Measurements from ENCODE around the gene KRT83. TPM values are rescaled to one million over a fixed set of nuclear protein-coding genes. Genes with fewer than 3 reads are reported as not detected.

Gene KRT83
- total RNA-seq, 1 donor from 2014 or later = not detected

DNA sequence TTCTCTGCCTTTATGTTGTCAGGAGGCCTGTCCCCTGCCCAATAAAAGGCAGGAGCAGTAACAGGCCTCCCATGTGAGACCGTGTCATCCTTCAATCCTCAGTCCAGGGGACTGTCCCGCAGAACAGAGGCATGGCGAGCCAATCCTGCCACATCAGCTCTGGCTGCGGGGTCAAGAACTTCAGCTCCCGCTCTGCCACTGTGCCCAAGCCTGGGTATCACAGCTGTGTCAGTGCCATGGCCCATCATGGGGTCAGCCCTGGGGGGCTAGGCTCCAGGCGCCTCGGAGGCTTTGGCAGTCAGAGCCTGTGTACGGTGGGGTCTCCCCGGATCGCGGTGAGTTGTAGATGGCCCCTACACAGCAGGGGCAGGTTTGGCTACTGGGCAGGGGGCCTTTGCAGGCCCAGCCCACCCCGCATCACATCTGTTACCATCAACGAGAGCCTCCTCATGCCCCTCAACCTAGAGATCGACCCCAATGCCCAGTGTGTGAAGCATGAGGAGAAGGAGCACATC is 19.9 kb upstream of the KRT83 start:
- no peak overlapping the region for H3K4me3 ChIP-seq
- no peak for DNase-seq (ENCODE audit: low spot score)
- H3K9me3 Mint-ChIP-seq = peaks cover 8% of the 10 kb centered on the region
- H3K9me3 ChIP-seq (ENCODE audit: low read depth) = no peaks in the 10 kb centered on the region
- no peaks in the 10 kb centered on the region for H3K4me1 Mint-ChIP-seq
- no peaks in the 10 kb centered on the region for H3K79me2 ChIP-seq (ENCODE audit: low read depth)
- H3K27ac ChIP-seq = no peak overlapping the region
- H3K27ac Mint-ChIP-seq = no peak overlapping the region
- no peaks in the 10 kb centered on the region for H3K27me3 ChIP-seq
- H3K27me3 Mint-ChIP-seq (ENCODE audit: insufficient read depth, low read depth) = peaks cover 10% of the 10 kb centered on the region
- no peak overlapping the region for H3K9ac ChIP-seq
- no peaks in the 10 kb centered on the region for H3K36me3 ChIP-seq
- H3K4me2 ChIP-seq = no peak overlapping the region
- no peak overlapping the region for H3K4me3 Mint-ChIP-seq
- H4K20me1 ChIP-seq (ENCODE audit: low read depth) = no peaks in the 10 kb centered on the region
- no peaks in the 10 kb centered on the region for H3K36me3 Mint-ChIP-seq
- no peaks in the 10 kb centered on the region for H3K4me1 ChIP-seq
- no peaks in the 10 kb centered on the region for H3F3A ChIP-seq (ENCODE audit: low read depth)
- no peak for TF ChIP-seq EZH2 (IDR thresholded peaks at IDR 0.05)
- TF ChIP-seq, protein P1, sequence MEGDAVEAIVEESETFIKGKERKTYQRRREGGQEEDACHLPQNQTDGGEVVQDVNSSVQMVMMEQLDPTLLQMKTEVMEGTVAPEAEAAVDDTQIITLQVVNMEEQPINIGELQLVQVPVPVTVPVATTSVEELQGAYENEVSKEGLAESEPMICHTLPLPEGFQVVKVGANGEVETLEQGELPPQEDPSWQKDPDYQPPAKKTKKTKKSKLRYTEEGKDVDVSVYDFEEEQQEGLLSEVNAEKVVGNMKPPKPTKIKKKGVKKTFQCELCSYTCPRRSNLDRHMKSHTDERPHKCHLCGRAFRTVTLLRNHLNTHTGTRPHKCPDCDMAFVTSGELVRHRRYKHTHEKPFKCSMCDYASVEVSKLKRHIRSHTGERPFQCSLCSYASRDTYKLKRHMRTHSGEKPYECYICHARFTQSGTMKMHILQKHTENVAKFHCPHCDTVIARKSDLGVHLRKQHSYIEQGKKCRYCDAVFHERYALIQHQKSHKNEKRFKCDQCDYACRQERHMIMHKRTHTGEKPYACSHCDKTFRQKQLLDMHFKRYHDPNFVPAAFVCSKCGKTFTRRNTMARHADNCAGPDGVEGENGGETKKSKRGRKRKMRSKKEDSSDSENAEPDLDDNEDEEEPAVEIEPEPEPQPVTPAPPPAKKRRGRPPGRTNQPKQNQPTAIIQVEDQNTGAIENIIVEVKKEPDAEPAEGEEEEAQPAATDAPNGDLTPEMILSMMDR (IDR thresholded peaks at IDR 0.05) = no peak
- TF ChIP-seq EZH2phosphoT487 (IDR thresholded peaks at IDR 0.05) = no peak
- no peak overlapping the region for H2AFZ ChIP-seq (replicated peaks)

DNA sequence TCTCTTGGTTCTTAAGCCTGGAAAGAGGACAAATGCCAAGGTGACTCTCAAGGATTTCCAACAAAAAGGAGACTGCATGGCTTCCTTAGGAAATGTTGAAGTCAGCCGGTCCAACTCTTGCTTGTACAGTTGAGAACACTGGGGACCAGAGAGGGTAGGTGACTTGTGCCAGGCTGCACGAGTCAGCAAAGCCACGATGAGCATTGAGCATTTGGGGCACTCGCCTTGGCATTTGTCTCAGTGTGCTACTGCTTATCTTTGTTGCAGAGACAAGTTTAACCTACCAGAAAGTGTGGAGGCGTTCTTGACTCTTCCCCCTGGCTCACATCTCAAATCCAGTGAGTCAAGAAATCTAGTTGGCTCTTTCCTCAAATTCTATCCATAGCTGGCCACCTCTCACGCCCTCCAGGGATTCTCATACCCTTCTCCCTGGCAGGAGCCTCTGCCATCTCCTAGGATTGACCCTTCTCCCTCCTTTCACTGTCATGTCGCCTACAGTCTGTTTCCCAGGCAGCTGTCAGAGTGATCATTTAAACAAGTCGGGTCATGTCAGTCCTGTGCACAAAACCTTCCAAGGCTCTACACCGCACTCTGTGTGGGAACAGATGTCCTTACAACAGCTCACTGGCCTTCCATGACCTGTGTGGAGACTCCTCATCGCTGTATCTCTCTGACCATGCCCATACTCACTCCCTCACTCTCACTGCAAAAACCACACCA is 17.2 kb upstream of the KRT83 start:
- no peaks in the 10 kb centered on the region for H3K36me3 ChIP-seq
- Mint-ChIP-seq H3K4me1 (no peaks in the 10 kb centered on the region), H3K27me3 (ENCODE audit: insufficient read depth, low read depth) (peaks cover 13% of the 10 kb centered on the region), H3K9me3 (peaks cover 5% of the 10 kb centered on the region), H3K36me3 (no peaks in the 10 kb centered on the region), H3K4me3 (no peak overlapping the region), H3K27ac (no peak overlapping the region)
- H3K4me3 ChIP-seq = no peak overlapping the region
- H3K79me2 ChIP-seq (ENCODE audit: low read depth) = no peaks in the 10 kb centered on the region
- H3F3A ChIP-seq (ENCODE audit: low read depth) = no peaks in the 10 kb centered on the region
- TF ChIP-seq EZH2 (IDR thresholded peaks at IDR 0.05) (no peak), EZH2phosphoT487 (IDR thresholded peaks at IDR 0.05) (no peak)
- TF ChIP-seq, protein P1 (IDR thresholded peaks at IDR 0.05) = no peak
- no peak overlapping the region for H3K27ac ChIP-seq
- H4K20me1 ChIP-seq (ENCODE audit: low read depth) = no peaks in the 10 kb centered on the region
- no peak overlapping the region for H2AFZ ChIP-seq (replicated peaks)
- no peak overlapping the region for H3K9ac ChIP-seq
- no peaks in the 10 kb centered on the region for H3K27me3 ChIP-seq
- H3K4me1 ChIP-seq = no peaks in the 10 kb centered on the region
- no peak overlapping the region for H3K4me2 ChIP-seq
- no peaks in the 10 kb centered on the region for H3K9me3 ChIP-seq (ENCODE audit: low read depth)
- no peak for DNase-seq (ENCODE audit: low spot score)

DNA sequence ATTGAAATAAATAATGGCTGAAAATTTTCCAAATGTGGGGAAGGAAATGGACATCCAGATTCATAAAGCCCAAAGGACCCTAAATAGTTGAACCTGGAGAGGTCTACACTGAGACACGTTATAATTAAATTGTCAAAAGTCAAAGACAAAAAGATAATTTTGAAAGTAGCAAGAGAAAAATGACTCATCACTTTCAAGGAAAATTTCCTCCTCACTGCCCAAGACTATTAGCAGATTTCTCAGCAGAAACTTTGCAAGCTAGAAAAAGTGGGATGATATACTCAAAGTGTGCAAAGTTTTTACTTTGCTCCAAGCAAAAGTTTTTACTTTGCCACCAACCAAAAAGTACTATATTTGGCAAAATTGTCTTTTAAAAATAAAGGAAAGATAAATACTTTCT is 15.9 kb upstream of the KRT83 start:
- no peak overlapping the region for H3K4me2 ChIP-seq
- no peaks in the 10 kb centered on the region for H3K4me1 ChIP-seq
- no peak for DNase-seq (ENCODE audit: low spot score)
- H4K20me1 ChIP-seq (ENCODE audit: low read depth) = no peaks in the 10 kb centered on the region
- Mint-ChIP-seq H3K36me3 (no peaks in the 10 kb centered on the region), H3K4me3 (no peak overlapping the region), H3K27me3 (ENCODE audit: insufficient read depth, low read depth) (peaks cover 3% of the 10 kb centered on the region), H3K9me3 (peaks cover 3% of the 10 kb centered on the region), H3K27ac (no peak overlapping the region), H3K4me1 (no peaks in the 10 kb centered on the region)
- H3F3A ChIP-seq (ENCODE audit: low read depth) = no peaks in the 10 kb centered on the region
- no peak overlapping the region for H3K27ac ChIP-seq
- no peaks in the 10 kb centered on the region for H3K9me3 ChIP-seq (ENCODE audit: low read depth)
- no peak overlapping the region for H3K4me3 ChIP-seq
- H3K36me3 ChIP-seq = no peaks in the 10 kb centered on the region
- H2AFZ ChIP-seq (replicated peaks) = no peak overlapping the region
- TF ChIP-seq, protein P1 (IDR thresholded peaks at IDR 0.05) = no peak
- no peak for TF ChIP-seq EZH2 (IDR thresholded peaks at IDR 0.05)
- no peak for TF ChIP-seq EZH2phosphoT487 (IDR thresholded peaks at IDR 0.05)
- H3K9ac ChIP-seq = no peak overlapping the region
- no peaks in the 10 kb centered on the region for H3K79me2 ChIP-seq (ENCODE audit: low read depth)
- no peaks in the 10 kb centered on the region for H3K27me3 ChIP-seq
